GM12878 (cell line): ENCODE results near the gene RPL31. TPM values are rescaled to one million over a fixed set of nuclear protein-coding genes. Genes with fewer than 3 reads are reported as not detected.

ENCODE experiments used
- ATAC-seq: fragments of 200-7000 bp; cut with Tn5 transposase; 3 replicates; pipeline ENCODE4 v1.9.1; 2020; ENCODE audit warnings: mild to moderate bottlenecking, moderate library complexity
- BruUV-seq: library from RNA; stranded (reverse); fragments of 400-500 nt; replicated peaks from 2 replicates; lab custom pipeline; 2021; lab: Mats Ljungman, UMichigan
- CTCF ChIA-PET: fragments of 300-600 bp; sonication (Branson Sonifier 250); formaldehyde crosslinking; extraction: SDS; loops from one replicate; lab custom pipeline; 2021; ENCODE audit warnings: inconsistent platforms; lab: Yijun Ruan, JAX
- POLR2A ChIA-PET: fragments of 350-600 bp; formaldehyde crosslinking; extraction: SDS; loops from one replicate; lab custom pipeline; 2021; ENCODE audit warnings: inconsistent platforms; lab: Charles Lee
- RAD21 ChIA-PET: fragments of 300-600 bp; sonication (Branson Sonifier 250); formaldehyde crosslinking; loops from one replicate; lab custom pipeline; 2023; ENCODE audit warnings: antibody characterized with exemption; ENCODE audit not compliant: unreplicated experiment; lab: Charles Lee
- SMC1A ChIA-PET: fragments of 300-600 bp; sonication (Branson Sonifier 250); formaldehyde crosslinking; loops from one replicate; lab custom pipeline; 2023; ENCODE audit not compliant: unreplicated experiment, uncharacterized antibody; lab: Charles Lee
- DNase-seq: peaks from one replicate; pipeline ENCODE4 v3.0.0-alpha.2; 2011; ENCODE audit warnings: low read depth, low spot score
- FAIRE-seq: peaks from 3 replicates; lab custom pipeline; 2011; peaks lifted over from hg19 to GRCh38; lab: Jason Lieb, UNC
- H2AFZ ChIP-seq: 2 replicates; pipeline ENCODE4 v1.6.0; 2011; ENCODE audit warnings: low read depth, low read length, control low read depth; ENCODE audit not compliant: control insufficient read depth
- H3K27ac ChIP-seq: 2 replicates; pipeline ENCODE4 v1.5.1; 2011; ENCODE audit warnings: control low read depth; ENCODE audit not compliant: control insufficient read depth, insufficient read depth
- H3K27me3 ChIP-seq, 2 experiments: replicated peaks in 1 of 2; 2 replicates each; pipeline versions ENCODE4 v1.6.0 to v1.6.1; 2011; ENCODE audit warnings: low read length in 1 of 2; ENCODE audit not compliant: control insufficient read depth in 2 of 2, insufficient read depth in 2 of 2
- H3K36me3 ChIP-seq, 2 experiments: 2 replicates each; pipeline ENCODE4 v1.5.1; 2011; ENCODE audit warnings: low read length in 1 of 2; ENCODE audit not compliant: control insufficient read depth in 2 of 2, insufficient read depth in 2 of 2
- H3K4me1 ChIP-seq: 2 replicates; pipeline ENCODE4 v1.6.1; 2011; ENCODE audit warnings: mild to moderate bottlenecking, low read length, moderate library complexity, mixed read lengths; ENCODE audit not compliant: control insufficient read depth, insufficient read depth
- H3K4me2 ChIP-seq: 2 replicates; pipeline ENCODE4 v1.6.0; 2011; ENCODE audit warnings: control low read depth; ENCODE audit not compliant: control insufficient read depth, insufficient read depth
- H3K4me3 ChIP-seq: fragments of 200-600 bp; sonication (generic); 2 replicates; pipeline ENCODE4 v1.5.1; 2016
- H3K79me2 ChIP-seq: 2 replicates; pipeline ENCODE4 v1.6.0; 2011; ENCODE audit warnings: low read length; ENCODE audit not compliant: control insufficient read depth, insufficient read depth
- H3K9ac ChIP-seq: 2 replicates; pipeline ENCODE4 v1.8.0; 2011; ENCODE audit warnings: low read length, control low read depth, mixed read lengths; ENCODE audit not compliant: control insufficient read depth, insufficient read depth
- H3K9me3 ChIP-seq: replicated peaks from 3 replicates; pipeline ENCODE4 v1.5.1; 2011; ENCODE audit warnings: mild to moderate bottlenecking, low read length; ENCODE audit not compliant: control insufficient read depth, insufficient read depth
- H4K20me1 ChIP-seq: 2 replicates; pipeline ENCODE4 v1.6.0; 2011; ENCODE audit not compliant: control insufficient read depth, insufficient read depth
- CREM ChIP-seq: IDR thresholded peaks from 2 replicates; pipeline ENCODE4 v1.6.1; 2014; ENCODE audit warnings: antibody characterized with exemption, low read depth
- KDM1A ChIP-seq: fragments of 200-600 bp; sonication (generic); IDR thresholded peaks from 2 replicates; pipeline ENCODE4 v1.6.1; 2016; ENCODE audit warnings: borderline replicate concordance
- LARP7 ChIP-seq: fragments of 450-650 bp; IDR thresholded peaks from 2 replicates; pipeline ENCODE4 v1.6.1; 2017; ENCODE audit warnings: mild to moderate bottlenecking
- MYB ChIP-seq: fragments of 150-350 bp; IDR thresholded peaks from 2 replicates; pipeline ENCODE4 v1.6.1; 2014; ENCODE audit warnings: mild to moderate bottlenecking, low read depth, low read length, borderline replicate concordance
- NR2C1 ChIP-seq: fragments of 450-650 bp; IDR thresholded peaks from 2 replicates; pipeline ENCODE4 v1.6.1; 2017; ENCODE audit warnings: antibody characterized with exemption, mild to moderate bottlenecking, moderate library complexity
- NR2C2 ChIP-seq: IDR thresholded peaks from 2 replicates; pipeline ENCODE4 v1.6.1; 2011; ENCODE audit warnings: borderline replicate concordance, low read depth; ENCODE audit not compliant: control insufficient read depth, insufficient read length
- NR2F1 ChIP-seq: fragments of 450-650 bp; conservative IDR thresholded peaks from 2 replicates; pipeline ENCODE4 v1.6.1; 2017; ENCODE audit warnings: mild to moderate bottlenecking
- POLR2A ChIP-seq: IDR thresholded peaks from 2 replicates; pipeline ENCODE4 v1.6.1; 2011; ENCODE audit warnings: low read depth, mild to moderate bottlenecking, low read length
- POLR2AphosphoS5 ChIP-seq: IDR thresholded peaks from 2 replicates; pipeline ENCODE4 v1.6.1; 2011; ENCODE audit warnings: mild to moderate bottlenecking, low read length, inconsistent platforms
- RB1 ChIP-seq: fragments of 450-650 bp; formaldehyde crosslinking; IDR thresholded peaks from 2 replicates; pipeline ENCODE4 v1.6.1; 2017; ENCODE audit warnings: mild to moderate bottlenecking, borderline replicate concordance
- SREBF2 ChIP-seq: IDR thresholded peaks from 2 replicates; pipeline ENCODE4 v1.6.1; 2012; ENCODE audit warnings: mild to moderate bottlenecking, low read length
- STAT1 ChIP-seq: fragments of 450-650 bp; conservative IDR thresholded peaks from 2 replicates; pipeline ENCODE4 v1.6.1; 2014; ENCODE audit warnings: antibody characterized with exemption, mild to moderate bottlenecking
- ZNF217 ChIP-seq: fragments of 450-650 bp; IDR thresholded peaks from 2 replicates; pipeline ENCODE4 v1.6.1; 2017; ENCODE audit warnings: antibody characterized with exemption, mild to moderate bottlenecking
- ZNF274 ChIP-seq: IDR thresholded peaks from one replicate; pipeline ENCODE4 v1.8.0; 2011; ENCODE audit not compliant: insufficient read length, insufficient read depth
- WGBS: methylation state at CpG from one replicate; pipeline ENCODE4 v1.1.6; 2016; ENCODE audit warnings: low lambda C conversion rate; ENCODE audit not compliant: insufficient replicate concordance, insufficient coverage; ENCODE audit errors: missing lambda C conversion rate; 5-methylcytosine and 5-hydroxymethylcytosine counted together
- in situ Hi-C: fragments of 300-500 bp; cut with MboI; formaldehyde crosslinking; loops from 9 replicates; pipeline ENCODE4 v1.14.3; 2018; ENCODE audit warnings: mixed read lengths
- intact Hi-C: fragments of 100-400 bp; cut with micrococcal nuclease; formaldehyde crosslinking; loops from one replicate; pipeline ENCODE4 v1.14.2; 2022; ENCODE audit not compliant: unreplicated experiment
- polyA plus RNA-seq, 11 experiments: library from polyadenylated mRNA; depleted of rRNA in 4 of 11; unstranded in 6 of 11; stranded (reverse) in 5 of 11; fragments of >200 nt; fragmentation: Nextera tagmentation in 4 of 11; fragmentation: Illumina TruSeq in 1 of 11; extraction: Ambion mirVana in 4 of 11; extraction: Trizol in 1 of 11; gene quantifications; 1 replicate in 1 of 11; 2 replicates in 10 of 11; pipeline versions ENCODE4 v1.2.1 to v1.2.3, GENCODE V29; 2011 to 2016; ENCODE audit warnings: inconsistent platforms in 2 of 11, missing spikeins in 2 of 11, low read depth in 1 of 11
- total RNA-seq, 4 experiments: library from RNA; depleted of rRNA in 3 of 4; stranded (reverse); fragments of >200 nt in 3 of 4; fragmentation: Illumina TruSeq in 1 of 4; extraction: Trizol in 1 of 4; gene quantifications; 2 replicates each; pipeline versions ENCODE4 v1.2.1 to v1.2.3, GENCODE V29; 2013 to 2021
- TF ChIP-seq, protein P1 (sequence below): fragments of 450-650 bp; IDR thresholded peaks from 2 replicates; pipeline ENCODE4 v1.6.1; 2017; ENCODE audit warnings: mild to moderate bottlenecking, moderate library complexity
- TF ChIP-seq, protein P2 (sequence below): fragments of 450-650 bp; IDR thresholded peaks from 2 replicates; pipeline ENCODE4 v1.6.1; 2016; ENCODE audit warnings: mild to moderate bottlenecking

The RPL31 gene
- total and polyA plus RNA-seq, 10 of the 15 experiments (the other 5 are each of a cell fraction or from before 2014, with no cell fraction given): 1,643 to 8,551 (median 2,208) TPM

DNA sequence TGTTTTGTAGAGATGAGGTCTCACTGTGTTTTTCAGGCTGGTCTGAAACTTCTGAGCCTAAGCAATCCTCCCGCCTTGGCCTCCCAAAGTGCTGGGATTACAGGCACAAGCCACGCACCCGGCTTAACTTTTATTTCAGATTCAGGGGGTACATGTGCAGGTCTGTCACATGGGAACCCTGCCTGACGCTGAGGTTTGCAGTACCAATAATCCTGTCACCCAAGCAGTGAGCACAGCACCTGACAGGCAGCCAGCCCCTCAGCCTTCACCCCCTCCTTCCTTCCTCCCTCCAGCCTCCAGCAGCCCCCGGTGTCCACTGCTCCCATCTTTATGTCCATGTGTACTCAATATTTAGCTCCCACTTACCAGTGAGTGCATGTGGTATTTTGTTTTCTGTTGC, 46.0 kb upstream of the RPL31 start:
- Histone ChIP-seq H4K20me1 (no peaks in the 10 kb centered on the region), H3K4me3 (no peak overlapping the region)
- intact Hi-C loops: no loop called here
- ChIA-PET CTCF (no interaction called here), SMC1A (no interaction called here)
- TF ChIP-seq NR2C2: no peak
- TF ChIP-seq STAT1: no peak
- TF ChIP-seq, protein P1, sequence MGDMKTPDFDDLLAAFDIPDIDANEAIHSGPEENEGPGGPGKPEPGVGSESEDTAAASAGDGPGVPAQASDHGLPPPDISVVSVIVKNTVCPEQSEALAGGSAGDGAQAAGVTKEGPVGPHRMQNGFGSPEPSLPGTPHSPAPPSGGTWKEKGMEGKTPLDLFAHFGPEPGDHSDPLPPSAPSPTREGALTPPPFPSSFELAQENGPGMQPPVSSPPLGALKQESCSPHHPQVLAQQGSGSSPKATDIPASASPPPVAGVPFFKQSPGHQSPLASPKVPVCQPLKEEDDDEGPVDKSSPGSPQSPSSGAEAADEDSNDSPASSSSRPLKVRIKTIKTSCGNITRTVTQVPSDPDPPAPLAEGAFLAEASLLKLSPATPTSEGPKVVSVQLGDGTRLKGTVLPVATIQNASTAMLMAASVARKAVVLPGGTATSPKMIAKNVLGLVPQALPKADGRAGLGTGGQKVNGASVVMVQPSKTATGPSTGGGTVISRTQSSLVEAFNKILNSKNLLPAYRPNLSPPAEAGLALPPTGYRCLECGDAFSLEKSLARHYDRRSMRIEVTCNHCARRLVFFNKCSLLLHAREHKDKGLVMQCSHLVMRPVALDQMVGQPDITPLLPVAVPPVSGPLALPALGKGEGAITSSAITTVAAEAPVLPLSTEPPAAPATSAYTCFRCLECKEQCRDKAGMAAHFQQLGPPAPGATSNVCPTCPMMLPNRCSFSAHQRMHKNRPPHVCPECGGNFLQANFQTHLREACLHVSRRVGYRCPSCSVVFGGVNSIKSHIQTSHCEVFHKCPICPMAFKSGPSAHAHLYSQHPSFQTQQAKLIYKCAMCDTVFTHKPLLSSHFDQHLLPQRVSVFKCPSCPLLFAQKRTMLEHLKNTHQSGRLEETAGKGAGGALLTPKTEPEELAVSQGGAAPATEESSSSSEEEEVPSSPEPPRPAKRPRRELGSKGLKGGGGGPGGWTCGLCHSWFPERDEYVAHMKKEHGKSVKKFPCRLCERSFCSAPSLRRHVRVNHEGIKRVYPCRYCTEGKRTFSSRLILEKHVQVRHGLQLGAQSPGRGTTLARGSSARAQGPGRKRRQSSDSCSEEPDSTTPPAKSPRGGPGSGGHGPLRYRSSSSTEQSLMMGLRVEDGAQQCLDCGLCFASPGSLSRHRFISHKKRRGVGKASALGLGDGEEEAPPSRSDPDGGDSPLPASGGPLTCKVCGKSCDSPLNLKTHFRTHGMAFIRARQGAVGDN: no peak
- TF ChIP-seq POLR2AphosphoS5: no peak
- TF ChIP-seq, protein P2, sequence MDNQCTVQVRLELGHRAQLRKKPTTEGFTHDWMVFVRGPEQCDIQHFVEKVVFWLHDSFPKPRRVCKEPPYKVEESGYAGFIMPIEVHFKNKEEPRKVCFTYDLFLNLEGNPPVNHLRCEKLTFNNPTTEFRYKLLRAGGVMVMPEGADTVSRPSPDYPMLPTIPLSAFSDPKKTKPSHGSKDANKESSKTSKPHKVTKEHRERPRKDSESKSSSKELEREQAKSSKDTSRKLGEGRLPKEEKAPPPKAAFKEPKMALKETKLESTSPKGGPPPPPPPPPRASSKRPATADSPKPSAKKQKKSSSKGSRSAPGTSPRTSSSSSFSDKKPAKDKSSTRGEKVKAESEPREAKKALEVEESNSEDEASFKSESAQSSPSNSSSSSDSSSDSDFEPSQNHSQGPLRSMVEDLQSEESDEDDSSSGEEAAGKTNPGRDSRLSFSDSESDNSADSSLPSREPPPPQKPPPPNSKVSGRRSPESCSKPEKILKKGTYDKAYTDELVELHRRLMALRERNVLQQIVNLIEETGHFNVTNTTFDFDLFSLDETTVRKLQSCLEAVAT: no peak
- TF ChIP-seq ZNF217: no peak
- TF ChIP-seq KDM1A: no peak
- no peak for TF ChIP-seq MYB
- TF ChIP-seq CREM: no peak
- TF ChIP-seq NR2F1: no peak
- TF ChIP-seq ZNF274: no peak
- no peak for TF ChIP-seq POLR2A
- TF ChIP-seq RB1: no peak
- no peak for TF ChIP-seq NR2C1
- TF ChIP-seq SREBF2: no peak
- TF ChIP-seq LARP7: no peak
- TF ChIP-seq, all 136 proteins: peak for 0
- no TSS peak for BruUV-seq
- H3K27ac ChIP-seq: no peak overlapping the region
- in situ Hi-C loops: no loop called here
- no peak overlapping the region for H2AFZ ChIP-seq
- FAIRE-seq (no peak), DNase-seq (no peak), ATAC-seq (no peak)
- H3K4me2 ChIP-seq: no peak overlapping the region
- H3K4me1 ChIP-seq: no peaks in the 10 kb centered on the region; the same call in 1 of the 2 replicates
- H3K79me2 ChIP-seq: no peaks in the 10 kb centered on the region
- no peaks in the 10 kb centered on the region for H3K36me3 ChIP-seq
- WGBS: 56% methylated on average over 5 of the region's 5 CpGs
- H3K9ac ChIP-seq: no peak overlapping the region
- H3K27me3 ChIP-seq: peaks cover 3% of the 10 kb centered on the region in 2 experiments; a peak in 3 of 4 replicates
- H3K9me3 ChIP-seq: no peaks in the 10 kb centered on the region
- POLR2A ChIA-PET: no interaction called here
- RAD21 ChIA-PET: no interaction called here
